ENCODE data around the gene CAMK1D. TPM values are rescaled to one million over a fixed set of nuclear protein-coding genes. Genes with fewer than 3 reads are reported as not detected.

CAMK1D gene
- total and polyA plus RNA-seq, 2 of the 4 experiments (the other 2 are of a cell fraction), result 5.0 to 5.3 TPM

GRCh38 chr10:12656518-12657142, 307.3 kb downstream of the CAMK1D start:
- H3K18ac ChIP-seq (ENCODE audit: low read depth, low read length), result no peak overlapping the region
- WGBS, 2 experiments (ENCODE audit: extremely low coverage in 2 of 2, insufficient read length in 1 of 2), result no CpG with 5 or more reads among the region's 4 CpGs
- no peak overlapping the region for H2BK20ac ChIP-seq (ENCODE audit: low read depth, low read length)
- H3K27ac ChIP-seq (ENCODE audit: insufficient read depth, low read length), result no peak overlapping the region
- no peaks in the 10 kb centered on the region for H3K4me1 ChIP-seq (ENCODE audit: control insufficient read depth, insufficient read depth, low read length)
- BruUV-seq (replicated peaks), result no TSS peak
- no peaks in the 10 kb centered on the region for H4K20me1 ChIP-seq (ENCODE audit: insufficient read depth, low read length)
- H4K5ac ChIP-seq (ENCODE audit: low read depth, low read length), result no peak overlapping the region
- no peak overlapping the region for H2BK5ac ChIP-seq (ENCODE audit: low read depth, low read length, poor library complexity, severe bottlenecking)
- POLR2A ChIA-PET (ENCODE audit: unreplicated experiment), result no interaction called here
- no peak overlapping the region for H4K91ac ChIP-seq (ENCODE audit: insufficient read depth, low read depth, low read length)
- TF ChIP-seq, protein P1, sequence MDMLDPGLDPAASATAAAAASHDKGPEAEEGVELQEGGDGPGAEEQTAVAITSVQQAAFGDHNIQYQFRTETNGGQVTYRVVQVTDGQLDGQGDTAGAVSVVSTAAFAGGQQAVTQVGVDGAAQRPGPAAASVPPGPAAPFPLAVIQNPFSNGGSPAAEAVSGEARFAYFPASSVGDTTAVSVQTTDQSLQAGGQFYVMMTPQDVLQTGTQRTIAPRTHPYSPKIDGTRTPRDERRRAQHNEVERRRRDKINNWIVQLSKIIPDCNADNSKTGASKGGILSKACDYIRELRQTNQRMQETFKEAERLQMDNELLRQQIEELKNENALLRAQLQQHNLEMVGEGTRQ (IDR thresholded peaks at IDR 0.05; ENCODE audit: low read depth, low read length), result no peak
- peak; percentile 81 for TF ChIP-seq CTCF (conservative IDR thresholded peaks at IDR 0.05; ENCODE audit: low read depth, low read length)
- TF ChIP-seq RAD21 (IDR thresholded peaks at IDR 0.05; ENCODE audit: low read length), result peak; percentile 81
- TF ChIP-seq SMC3 (IDR thresholded peaks at IDR 0.05; ENCODE audit: low read depth, low read length), result peak; percentile 88
- H3K27me3 ChIP-seq (ENCODE audit: control insufficient read depth, insufficient read depth, low read length), result no peaks in the 10 kb centered on the region
- peaks cover 5% of the 10 kb centered on the region; the same call in 1 of the 2 replicates for H3K9me3 ChIP-seq (ENCODE audit: control insufficient read depth, insufficient read depth, low read length)
- no peak overlapping the region for H3K4me3 ChIP-seq (ENCODE audit: insufficient read depth, low read depth, low read length)
- H3K9me1 ChIP-seq (ENCODE audit: insufficient read depth, low read length), result no peaks in the 10 kb centered on the region
- in situ Hi-C loops (cut with MboI; ENCODE audit: low sequenced_read_pairs) (no loop called here), dilution Hi-C loops (cut with HindIII; ENCODE audit: low sequenced_read_pairs, unreplicated experiment) (no loop called here), intact Hi-C loops (cut with micrococcal nuclease) (loop anchor here (1.0 to 2.0 kb wide), 2 partner anchors 308 to 392 kb away; partner anchors contain the start of gene CAMK1D)
- no peak overlapping the region for H2AK5ac ChIP-seq (ENCODE audit: low read depth, low read length)
- H3K4me2 ChIP-seq (ENCODE audit: low read depth, low read length), result no peak overlapping the region
- no peaks in the 10 kb centered on the region for H3K79me1 ChIP-seq (ENCODE audit: low read depth in 1 of 2, low read length in 2 of 2)
- CTCF ChIA-PET, result interaction anchor here (0.5 to 2.4 kb wide), 19 partner anchors 10 to 442 kb away, joined by 3 to 10 read pairs (median 4); no protein-coding TSS in a partner anchor
- no peak overlapping the region for H2BK15ac ChIP-seq (ENCODE audit: low read depth, low read length)
- DNase-seq (peak; percentile 75), ATAC-seq (ENCODE audit: low read depth) (peak; percentile 71)
- H3K14ac ChIP-seq (replicated peaks; ENCODE audit: low read depth, low read length), result no peak overlapping the region
- H3K36me3 ChIP-seq (ENCODE audit: control insufficient read depth, insufficient read depth, low read length), result no peaks in the 10 kb centered on the region
- no peak overlapping the region for H2BK120ac ChIP-seq (ENCODE audit: low read depth, low read length)
- H3K4ac ChIP-seq (ENCODE audit: low read depth, low read length), result no peak overlapping the region
- H2AFZ ChIP-seq (replicated peaks; ENCODE audit: low read length, poor library complexity), result no peak overlapping the region
- H3K9ac ChIP-seq (ENCODE audit: low read depth, low read length), result no peak overlapping the region
- no peak overlapping the region for H2AK9ac ChIP-seq (replicated peaks; ENCODE audit: low read depth, low read length, poor library complexity)
- H4K8ac ChIP-seq (ENCODE audit: low read depth in 2 of 2, low read length in 2 of 2), result no peak overlapping the region
- H3K23ac ChIP-seq (ENCODE audit: low read depth, low read length), result no peak overlapping the region
- no peak overlapping the region for H3K56ac ChIP-seq (ENCODE audit: extremely low read depth, insufficient read depth, low read length)

All from IMR-90 (cell line).